Keratinocyte (primary cell): ENCODE results near the gene TNNC2.

ENCODE experiments used
- EZH2 ChIP-seq: IDR thresholded peaks from one replicate; pipeline ENCODE4 v1.6.1; 2012; ENCODE audit warnings: inconsistent platforms, mild to moderate bottlenecking, low read length, moderate library complexity
- TF ChIP-seq, protein P1 (sequence below), 3 experiments: IDR thresholded peaks in 1 of 3; conservative IDR thresholded peaks in 1 of 3; optimal IDR thresholded peaks in 1 of 3; 2 replicates in 2 of 3; 3 replicates in 1 of 3; pipeline versions ENCODE3 to v1.5.1; 2011; ENCODE audit warnings: low read length in 3 of 3, mild to moderate bottlenecking in 3 of 3, moderate library complexity in 2 of 3, control low read depth in 1 of 3, inconsistent platforms in 1 of 3; ENCODE audit not compliant: insufficient read depth in 2 of 3; ENCODE audit errors: extremely low read depth in 1 of 3

DNA sequence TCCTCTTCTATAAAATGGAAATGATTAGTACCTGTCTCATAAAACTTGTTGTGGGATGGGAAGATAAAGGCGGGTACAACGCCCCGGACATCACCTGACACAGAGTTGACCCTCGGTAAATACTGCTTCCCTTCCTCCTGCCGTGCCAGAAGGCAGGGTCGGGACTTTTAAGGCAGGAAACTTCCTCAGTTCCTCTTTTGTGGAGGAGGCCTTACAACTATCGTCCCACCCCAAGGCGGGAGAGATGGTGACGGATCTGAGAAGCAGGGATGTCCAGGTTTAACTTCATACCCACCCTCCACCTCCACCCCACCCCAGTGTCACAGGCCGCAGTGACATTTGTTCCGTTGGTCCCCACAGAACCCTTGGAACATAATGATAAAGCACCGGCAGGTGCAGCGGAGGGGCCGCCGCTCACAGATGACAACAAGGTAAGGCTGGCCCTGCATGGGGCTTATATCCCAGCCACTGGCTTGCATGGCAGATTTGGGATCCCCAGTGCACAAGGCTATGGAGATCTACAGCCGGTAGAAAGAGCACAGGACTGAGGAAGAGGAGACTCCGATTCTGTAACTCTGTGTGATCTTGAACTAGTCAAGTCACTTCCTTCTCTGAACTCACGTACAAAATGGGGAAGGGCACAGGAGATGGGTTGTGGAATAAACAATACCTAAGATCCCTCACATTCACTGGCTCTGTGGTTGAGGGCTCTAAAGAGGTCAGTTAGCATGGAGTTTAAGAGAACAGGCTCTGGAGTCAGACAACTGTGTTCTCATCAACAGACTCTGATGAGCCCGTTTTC lies 34.6 kb downstream of the TNNC2 start:
- TF ChIP-seq, protein P1, sequence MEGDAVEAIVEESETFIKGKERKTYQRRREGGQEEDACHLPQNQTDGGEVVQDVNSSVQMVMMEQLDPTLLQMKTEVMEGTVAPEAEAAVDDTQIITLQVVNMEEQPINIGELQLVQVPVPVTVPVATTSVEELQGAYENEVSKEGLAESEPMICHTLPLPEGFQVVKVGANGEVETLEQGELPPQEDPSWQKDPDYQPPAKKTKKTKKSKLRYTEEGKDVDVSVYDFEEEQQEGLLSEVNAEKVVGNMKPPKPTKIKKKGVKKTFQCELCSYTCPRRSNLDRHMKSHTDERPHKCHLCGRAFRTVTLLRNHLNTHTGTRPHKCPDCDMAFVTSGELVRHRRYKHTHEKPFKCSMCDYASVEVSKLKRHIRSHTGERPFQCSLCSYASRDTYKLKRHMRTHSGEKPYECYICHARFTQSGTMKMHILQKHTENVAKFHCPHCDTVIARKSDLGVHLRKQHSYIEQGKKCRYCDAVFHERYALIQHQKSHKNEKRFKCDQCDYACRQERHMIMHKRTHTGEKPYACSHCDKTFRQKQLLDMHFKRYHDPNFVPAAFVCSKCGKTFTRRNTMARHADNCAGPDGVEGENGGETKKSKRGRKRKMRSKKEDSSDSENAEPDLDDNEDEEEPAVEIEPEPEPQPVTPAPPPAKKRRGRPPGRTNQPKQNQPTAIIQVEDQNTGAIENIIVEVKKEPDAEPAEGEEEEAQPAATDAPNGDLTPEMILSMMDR (optimal IDR thresholded peaks at IDR 0.05 in 1 of 3, IDR thresholded peaks at IDR 0.05 in 1 of 3, conservative IDR thresholded peaks at IDR 0.05 in 1 of 3; ENCODE audit: extremely low read depth in 1 of 3, insufficient read depth in 2 of 3, low read length in 3 of 3): no peak
- no peak for TF ChIP-seq EZH2
